Glutamatergic neuron (in vitro differentiated cells): ENCODE results near the gene CLDND1. TPM values are rescaled to one million over a fixed set of nuclear protein-coding genes. Genes with fewer than 3 reads are reported as not detected.

Experiments used
- DNase-seq: peaks from one replicate; pipeline ENCODE4 v3.0.0; 2022
- H3K27ac Mint-ChIP-seq: one replicate; pipeline ENCODE4 v1.8.0; 2020; ENCODE audit warnings: mild to moderate bottlenecking, mixed read lengths, inconsistent platforms; ENCODE audit not compliant: unreplicated experiment
- H3K27me3 Mint-ChIP-seq: one replicate; pipeline ENCODE4 v1.8.0; 2020; ENCODE audit warnings: mild to moderate bottlenecking, moderate library complexity, mixed read lengths, inconsistent platforms; ENCODE audit not compliant: unreplicated experiment
- H3K36me3 Mint-ChIP-seq: one replicate; pipeline ENCODE4 v1.8.0; 2020; ENCODE audit warnings: mild to moderate bottlenecking, mixed read lengths, inconsistent platforms; ENCODE audit not compliant: unreplicated experiment
- H3K4me1 Mint-ChIP-seq: one replicate; pipeline ENCODE4 v1.8.0; 2020; ENCODE audit warnings: mild to moderate bottlenecking, low read depth, mixed read lengths, inconsistent platforms; ENCODE audit not compliant: unreplicated experiment
- H3K4me3 Mint-ChIP-seq: one replicate; pipeline ENCODE4 v1.8.0; 2020; ENCODE audit warnings: mild to moderate bottlenecking, mixed read lengths, inconsistent platforms; ENCODE audit not compliant: unreplicated experiment
- H3K9me3 Mint-ChIP-seq: one replicate; pipeline ENCODE4 v1.8.0; 2020; ENCODE audit warnings: mild to moderate bottlenecking, moderate library complexity, mixed read lengths, inconsistent platforms; ENCODE audit not compliant: unreplicated experiment
- total RNA-seq: library from RNA; stranded (reverse); fragmentation: NEBNext Ultra II Directional; extraction: Animal tissue kit (Norgen Biotek cat#: 25700); gene quantifications from one replicate; pipeline ENCODE4 v1.2.1, GENCODE V29; 2021; ENCODE audit not compliant: unreplicated experiment
- TF ChIP-seq, protein P1 (sequence below): fragments of 200-600 bp; sonication (generic); IDR thresholded peaks from one replicate; pipeline ENCODE4 v1.5.0; 2021; ENCODE audit not compliant: partially characterized antibody, unreplicated experiment

CLDND1 gene
- total RNA-seq, 1 donor from 2014 or later = 164 TPM

DNA sequence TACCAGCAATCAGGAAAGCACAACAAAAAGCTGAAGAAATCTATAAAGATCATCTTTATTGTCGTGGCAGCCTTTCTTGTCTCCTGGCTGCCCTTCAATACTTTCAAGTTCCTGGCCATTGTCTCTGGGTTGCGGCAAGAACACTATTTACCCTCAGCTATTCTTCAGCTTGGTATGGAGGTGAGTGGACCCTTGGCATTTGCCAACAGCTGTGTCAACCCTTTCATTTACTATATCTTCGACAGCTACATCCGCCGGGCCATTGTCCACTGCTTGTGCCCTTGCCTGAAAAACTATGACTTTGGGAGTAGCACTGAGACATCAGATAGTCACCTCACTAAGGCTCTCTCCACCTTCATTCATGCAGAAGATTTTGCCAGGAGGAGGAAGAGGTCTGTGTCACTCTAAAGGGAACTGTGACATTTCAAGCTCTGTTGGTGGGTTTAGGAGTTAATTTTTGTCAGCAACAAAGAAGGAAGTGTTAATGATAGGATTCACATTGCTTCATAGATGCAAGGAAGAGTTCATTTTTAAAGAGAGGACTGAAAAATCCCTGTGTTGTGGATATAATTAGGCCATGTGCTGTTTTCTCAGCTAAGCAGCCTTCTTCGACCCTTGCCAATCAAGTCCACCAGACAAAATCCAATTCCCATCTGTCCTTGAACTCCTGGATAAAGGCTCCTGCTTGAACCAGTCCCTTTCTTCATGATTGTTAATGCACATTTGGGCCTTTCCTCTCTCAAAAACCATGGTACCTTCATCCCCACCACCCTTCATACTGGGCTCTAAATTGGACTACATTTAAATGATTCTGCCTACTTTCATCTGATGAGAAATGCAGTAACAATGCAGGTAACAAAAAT is 10.2 kb upstream of the CLDND1 start:
- no peak overlapping the region for H3K27ac Mint-ChIP-seq
- H3K4me3 Mint-ChIP-seq = no peak overlapping the region

GRCh38 chr3:98532275-98532637 is 9.6 kb upstream of the CLDND1 start:
- TF ChIP-seq, protein P1, sequence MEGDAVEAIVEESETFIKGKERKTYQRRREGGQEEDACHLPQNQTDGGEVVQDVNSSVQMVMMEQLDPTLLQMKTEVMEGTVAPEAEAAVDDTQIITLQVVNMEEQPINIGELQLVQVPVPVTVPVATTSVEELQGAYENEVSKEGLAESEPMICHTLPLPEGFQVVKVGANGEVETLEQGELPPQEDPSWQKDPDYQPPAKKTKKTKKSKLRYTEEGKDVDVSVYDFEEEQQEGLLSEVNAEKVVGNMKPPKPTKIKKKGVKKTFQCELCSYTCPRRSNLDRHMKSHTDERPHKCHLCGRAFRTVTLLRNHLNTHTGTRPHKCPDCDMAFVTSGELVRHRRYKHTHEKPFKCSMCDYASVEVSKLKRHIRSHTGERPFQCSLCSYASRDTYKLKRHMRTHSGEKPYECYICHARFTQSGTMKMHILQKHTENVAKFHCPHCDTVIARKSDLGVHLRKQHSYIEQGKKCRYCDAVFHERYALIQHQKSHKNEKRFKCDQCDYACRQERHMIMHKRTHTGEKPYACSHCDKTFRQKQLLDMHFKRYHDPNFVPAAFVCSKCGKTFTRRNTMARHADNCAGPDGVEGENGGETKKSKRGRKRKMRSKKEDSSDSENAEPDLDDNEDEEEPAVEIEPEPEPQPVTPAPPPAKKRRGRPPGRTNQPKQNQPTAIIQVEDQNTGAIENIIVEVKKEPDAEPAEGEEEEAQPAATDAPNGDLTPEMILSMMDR = no peak
- H3K36me3 Mint-ChIP-seq = no peaks in the 10 kb centered on the region
- no peaks in the 10 kb centered on the region for H3K27me3 Mint-ChIP-seq
- H3K9me3 Mint-ChIP-seq = no peaks in the 10 kb centered on the region
- no peak overlapping the region for H3K27ac Mint-ChIP-seq
- H3K4me1 Mint-ChIP-seq = peaks cover 3% of the 10 kb centered on the region
- no peak overlapping the region for H3K4me3 Mint-ChIP-seq
- no peak for DNase-seq

More for the DNA sequence above, 10.2 kb upstream of the CLDND1 start:
- Mint-ChIP-seq H3K9me3 (no peaks in the 10 kb centered on the region), H3K27me3 (no peaks in the 10 kb centered on the region), H3K4me1 (peaks cover 3% of the 10 kb centered on the region), H3K36me3 (no peaks in the 10 kb centered on the region)
- TF ChIP-seq, protein P1 = no peak
- DNase-seq = no peak

DNA sequence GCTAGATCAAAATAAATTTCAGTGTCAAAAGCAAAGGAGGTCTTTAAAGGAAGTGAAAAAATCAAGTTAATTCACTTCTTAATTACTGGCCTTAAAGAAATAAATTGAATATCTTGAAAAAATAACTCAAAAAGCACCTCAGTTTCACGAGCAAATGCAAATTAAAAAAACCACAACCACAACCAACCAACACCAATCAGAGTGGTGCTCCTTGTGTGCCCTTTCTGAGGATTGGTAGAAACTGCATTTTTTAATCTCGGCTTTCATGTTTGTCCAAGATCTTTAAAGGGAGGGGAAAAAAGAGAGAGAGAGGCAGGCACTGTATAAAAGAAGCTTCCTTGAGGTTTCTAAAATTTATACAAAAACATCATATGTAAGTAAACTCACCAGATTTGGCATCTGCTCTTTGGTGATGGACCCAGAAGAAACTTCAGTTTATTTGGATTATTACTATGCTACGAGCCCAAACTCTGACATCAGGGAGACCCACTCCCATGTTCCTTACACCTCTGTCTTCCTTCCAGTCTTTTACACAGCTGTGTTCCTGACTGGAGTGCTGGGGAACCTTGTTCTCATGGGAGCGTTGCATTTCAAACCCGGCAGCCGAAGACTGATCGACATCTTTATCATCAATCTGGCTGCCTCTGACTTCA is 9.0 kb upstream of the CLDND1 start, which contains the start of gene GPR15:
Gene GPR15, plus strand, starts transcription at position 357 of the 653 bp plus-strand sequence. Its CDS starts 56 bp downstream, at position 413.
- H3K27ac Mint-ChIP-seq = no peak within 1 kb of the TSS

GRCh38 chr3:98530676-98531075 is 8.0 kb upstream of the CLDND1 start:
- TF ChIP-seq, protein P1 = no peak
- Mint-ChIP-seq H3K27ac (no peak overlapping the region), H3K27me3 (no peaks in the 10 kb centered on the region), H3K4me1 (peaks cover 3% of the 10 kb centered on the region), H3K36me3 (no peaks in the 10 kb centered on the region), H3K9me3 (no peaks in the 10 kb centered on the region), H3K4me3 (no peak overlapping the region)
- DNase-seq = no peak

More for the DNA sequence above, 9.0 kb upstream of the CLDND1 start, which contains the start of gene GPR15:
- Mint-ChIP-seq H3K27me3 (no peaks in the 10 kb centered on the region), H3K36me3 (no peaks in the 10 kb centered on the region), H3K4me1 (peaks cover 3% of the 10 kb centered on the region), H3K4me3 (no peak within 1 kb of the TSS), H3K9me3 (no peaks in the 10 kb centered on the region)
- DNase-seq = no peak
- TF ChIP-seq, protein P1 = no peak
